Colonic mucosa (tissue), 4 donors: ENCODE results near the gene ACER3. TPM values are rescaled to one million over a fixed set of nuclear protein-coding genes. Genes with fewer than 3 reads are reported as not detected.
A peak's percentile ranks its signal among the peaks of the same experiment; 100 is the strongest.
"Not testable (repeated sequence)": the region's sequence is repeated elsewhere in the genome, so short reads cannot be mapped to it uniquely, and the experiment has no call there.

Source experiments
- DNase-seq: peaks from one replicate; pipeline ENCODE4 v3.0.0-alpha.2; 2020
- H3K27ac ChIP-seq: fragments of 200-600 bp; one replicate; pipeline ENCODE4 v1.8.0; 2021
- H3K27me3 ChIP-seq: fragments of 200-600 bp; one replicate; pipeline ENCODE4 v1.8.0; 2021
- H3K36me3 ChIP-seq: fragments of 200-600 bp; one replicate; pipeline ENCODE4 v1.8.0; 2021
- H3K4me1 ChIP-seq: fragments of 200-600 bp; one replicate; pipeline ENCODE4 v1.8.0; 2021; ENCODE audit warnings: mild to moderate bottlenecking
- H3K4me3 ChIP-seq: fragments of 200-600 bp; one replicate; pipeline ENCODE4 v1.8.0; 2021
- H3K9ac ChIP-seq, 2 donors: one replicate each; pipeline ENCODE4 v1.7.0; 2013; ENCODE audit warnings: control low read depth in 2 of 2, low read depth in 2 of 2, low read length in 2 of 2
- H3K9me3 ChIP-seq: fragments of 200-600 bp; one replicate; pipeline ENCODE4 v1.8.0; 2021
- intact Hi-C: fragments of 100-400 bp; cut with DNase I; formaldehyde crosslinking; loops from one replicate; pipeline ENCODE4 v1.14.1; 2022
- total RNA-seq, 2 donors: library from RNA; stranded (reverse); fragmentation: NEBNext Ultra II Directional in 1 of 2; extraction: Animal tissue kit (Norgen Biotek cat#: 25700) in 1 of 2; gene quantifications; one replicate each; pipeline ENCODE4 v1.2.1, GENCODE V29; 2021
- TF ChIP-seq, protein P1 (sequence below): fragments of 200-600 bp; IDR thresholded peaks from one replicate; pipeline ENCODE4 v1.8.0; 2022; ENCODE audit warnings: antibody characterized with exemption, mild to moderate bottlenecking
- donor health status: healthy.
- donor health status: DM: no; HTN: no; CAD: no.
- donor health status: DM: no; HTN: no; CAD: no.

Gene ACER3
- total RNA-seq, 2 donors from 2014 or later: 25.0 to 36.4 TPM

DNA sequence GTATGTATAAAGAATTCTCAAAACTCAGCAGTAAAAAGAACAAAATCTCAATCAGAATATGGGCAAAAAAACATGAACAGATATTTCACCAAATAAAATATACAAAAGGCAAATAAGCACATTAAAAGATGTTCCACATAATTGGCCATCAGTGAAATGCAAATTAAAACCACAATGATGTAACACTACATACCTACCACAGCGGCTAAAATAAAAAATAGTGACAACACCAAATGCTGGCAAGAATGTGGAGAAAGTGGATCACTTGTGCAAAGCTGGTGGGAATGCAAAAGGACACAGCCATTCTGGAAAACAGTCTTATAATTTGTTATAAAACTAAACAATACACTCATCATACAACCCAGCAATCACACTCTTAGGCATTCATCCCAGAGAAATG is 38.3 kb upstream of the ACER3 start:
- TF ChIP-seq, protein P1, sequence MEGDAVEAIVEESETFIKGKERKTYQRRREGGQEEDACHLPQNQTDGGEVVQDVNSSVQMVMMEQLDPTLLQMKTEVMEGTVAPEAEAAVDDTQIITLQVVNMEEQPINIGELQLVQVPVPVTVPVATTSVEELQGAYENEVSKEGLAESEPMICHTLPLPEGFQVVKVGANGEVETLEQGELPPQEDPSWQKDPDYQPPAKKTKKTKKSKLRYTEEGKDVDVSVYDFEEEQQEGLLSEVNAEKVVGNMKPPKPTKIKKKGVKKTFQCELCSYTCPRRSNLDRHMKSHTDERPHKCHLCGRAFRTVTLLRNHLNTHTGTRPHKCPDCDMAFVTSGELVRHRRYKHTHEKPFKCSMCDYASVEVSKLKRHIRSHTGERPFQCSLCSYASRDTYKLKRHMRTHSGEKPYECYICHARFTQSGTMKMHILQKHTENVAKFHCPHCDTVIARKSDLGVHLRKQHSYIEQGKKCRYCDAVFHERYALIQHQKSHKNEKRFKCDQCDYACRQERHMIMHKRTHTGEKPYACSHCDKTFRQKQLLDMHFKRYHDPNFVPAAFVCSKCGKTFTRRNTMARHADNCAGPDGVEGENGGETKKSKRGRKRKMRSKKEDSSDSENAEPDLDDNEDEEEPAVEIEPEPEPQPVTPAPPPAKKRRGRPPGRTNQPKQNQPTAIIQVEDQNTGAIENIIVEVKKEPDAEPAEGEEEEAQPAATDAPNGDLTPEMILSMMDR: no peak
- H3K4me1 ChIP-seq: no peaks in the 10 kb centered on the region
- H3K9ac ChIP-seq: no peak overlapping the region
- no peaks in the 10 kb centered on the region for H3K36me3 ChIP-seq
- H3K27me3 ChIP-seq: no peaks in the 10 kb centered on the region
- no peak overlapping the region for H3K4me3 ChIP-seq
- intact Hi-C loops: no loop called here
- H3K9me3 ChIP-seq: no peaks in the 10 kb centered on the region
- no peak overlapping the region for H3K27ac ChIP-seq
- DNase-seq: no peak

DNA sequence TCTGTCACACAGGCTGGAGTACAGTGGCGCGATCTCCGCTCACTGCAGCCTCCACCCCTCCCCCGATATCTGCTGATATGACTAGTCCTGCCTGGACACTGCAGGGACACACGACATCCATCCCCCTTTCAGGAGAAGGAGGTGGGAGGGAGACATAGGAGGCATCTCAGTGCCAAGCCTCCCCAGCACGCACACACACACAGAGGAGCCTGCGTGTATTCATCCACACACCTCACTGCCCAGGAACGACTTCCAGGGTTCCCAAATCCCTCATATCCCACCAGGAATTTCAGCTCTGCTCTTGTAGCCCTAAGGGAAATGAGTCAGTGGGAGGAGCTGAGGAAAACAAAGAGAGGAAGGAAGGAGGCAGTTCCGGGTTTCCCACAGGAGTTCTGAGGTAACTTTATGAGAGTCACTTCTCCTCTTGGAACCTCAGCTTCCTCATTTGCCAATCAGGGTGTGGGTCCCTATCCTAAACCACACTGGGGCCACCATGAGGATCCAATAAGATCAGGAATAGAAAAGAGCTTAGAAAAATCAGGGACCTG is 37.2 kb upstream of the ACER3 start:
- Histone ChIP-seq H3K9me3 (no peaks in the 10 kb centered on the region), H3K36me3 (no peaks in the 10 kb centered on the region), H3K9ac (no peak overlapping the region), H3K27ac (peak overlapping the region; percentile 32), H3K4me1 (no peaks in the 10 kb centered on the region), H3K27me3 (no peaks in the 10 kb centered on the region), H3K4me3 (no peak overlapping the region)
- intact Hi-C loops: no loop called here
- TF ChIP-seq, protein P1: no peak
- DNase-seq: peak; percentile 27

DNA sequence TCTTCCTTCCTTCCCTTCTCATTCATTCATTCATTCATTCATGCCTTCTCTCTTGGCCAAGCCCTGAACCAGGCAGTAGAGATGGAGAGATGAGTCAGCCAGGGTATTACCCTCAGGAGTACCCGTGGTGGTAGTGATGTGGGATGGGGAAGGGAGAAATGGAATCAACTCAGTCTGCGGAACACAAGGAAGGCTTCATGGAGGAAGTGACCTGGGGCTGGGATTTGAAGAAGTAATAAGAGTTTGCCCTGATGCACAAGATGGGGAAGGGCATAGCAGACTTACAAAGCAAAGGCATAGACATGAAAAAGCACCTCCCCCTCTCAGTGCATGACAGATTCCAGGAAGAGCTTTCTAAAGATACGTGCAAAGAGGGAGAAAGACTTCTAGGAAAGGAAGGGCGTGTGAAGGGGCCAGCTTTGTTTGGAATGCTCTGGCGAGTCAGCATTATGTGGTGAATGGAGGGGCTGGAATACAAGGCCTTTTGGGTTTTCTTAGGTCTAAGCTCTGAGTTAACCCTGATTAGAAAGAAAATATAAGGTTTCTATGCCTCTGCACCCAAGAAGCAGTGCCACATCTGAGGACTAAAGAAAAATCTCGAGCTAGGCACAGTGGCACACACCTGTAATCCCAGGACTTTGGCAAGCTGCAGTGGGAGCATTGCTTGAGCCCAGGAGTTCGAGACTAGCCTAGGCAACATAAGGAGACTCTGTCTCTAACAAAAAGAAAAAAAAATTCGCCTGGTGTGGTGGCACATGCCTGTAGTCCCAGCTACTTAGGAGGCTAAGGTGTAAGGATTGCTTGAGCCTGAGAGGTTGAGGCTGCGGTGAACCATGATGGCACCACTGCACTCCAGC is 36.4 kb upstream of the ACER3 start:
- DNase-seq: peak; percentile 15
- no peaks in the 10 kb centered on the region for H3K36me3 ChIP-seq
- H3K9me3 ChIP-seq: no peaks in the 10 kb centered on the region
- H3K9ac ChIP-seq: no peak overlapping the region
- no peaks in the 10 kb centered on the region for H3K27me3 ChIP-seq
- intact Hi-C loops: no loop called here
- H3K4me1 ChIP-seq: no peaks in the 10 kb centered on the region
- TF ChIP-seq, protein P1: no peak
- no peak overlapping the region for H3K4me3 ChIP-seq
- H3K27ac ChIP-seq: peak overlapping the region; percentile 32

DNA sequence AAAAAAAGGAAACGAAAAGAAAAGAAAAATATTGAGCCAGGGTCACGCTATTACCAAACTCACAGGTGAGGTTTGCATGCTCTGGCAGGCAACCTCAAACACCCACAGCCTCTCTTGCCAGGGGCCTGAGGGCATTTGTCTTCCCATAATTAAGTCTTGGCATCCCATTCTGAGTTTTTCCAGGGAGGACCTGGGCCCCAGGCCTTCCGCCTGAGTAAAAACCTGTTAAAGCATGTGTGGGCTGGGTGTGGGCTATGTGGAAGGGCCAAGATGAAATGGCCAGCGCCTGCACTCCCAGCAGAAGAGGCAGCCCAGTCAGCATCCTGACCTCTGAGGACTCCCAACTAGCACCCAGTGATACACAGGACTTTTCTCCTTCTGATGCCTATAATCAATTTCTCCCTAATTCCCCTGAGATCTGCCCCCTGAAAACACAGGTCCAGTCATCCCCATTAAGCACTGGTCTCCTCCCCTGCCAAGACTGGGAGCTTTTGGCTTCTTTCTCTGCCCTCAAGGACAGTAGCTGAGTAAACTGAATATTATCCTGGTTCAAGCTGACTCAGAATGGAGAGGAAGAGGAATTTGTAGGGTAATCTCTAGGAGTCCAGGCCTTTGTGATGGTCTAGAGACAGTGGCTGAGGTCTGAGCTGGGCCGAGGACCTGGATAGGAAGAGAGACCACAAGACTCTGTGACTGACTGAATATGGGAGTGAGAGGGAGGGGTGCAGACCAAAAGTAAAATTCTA is 35.6 kb upstream of the ACER3 start:
- Histone ChIP-seq H3K4me3 (no peak overlapping the region), H3K36me3 (no peaks in the 10 kb centered on the region), H3K9ac (peak overlapping the region in 1 of 2 donors; percentile 23), H3K27ac (no peak overlapping the region), H3K9me3 (no peaks in the 10 kb centered on the region), H3K4me1 (no peaks in the 10 kb centered on the region), H3K27me3 (no peaks in the 10 kb centered on the region)
- intact Hi-C loops: no loop called here
- DNase-seq: peak; percentile 10
- TF ChIP-seq, protein P1: no peak

DNA sequence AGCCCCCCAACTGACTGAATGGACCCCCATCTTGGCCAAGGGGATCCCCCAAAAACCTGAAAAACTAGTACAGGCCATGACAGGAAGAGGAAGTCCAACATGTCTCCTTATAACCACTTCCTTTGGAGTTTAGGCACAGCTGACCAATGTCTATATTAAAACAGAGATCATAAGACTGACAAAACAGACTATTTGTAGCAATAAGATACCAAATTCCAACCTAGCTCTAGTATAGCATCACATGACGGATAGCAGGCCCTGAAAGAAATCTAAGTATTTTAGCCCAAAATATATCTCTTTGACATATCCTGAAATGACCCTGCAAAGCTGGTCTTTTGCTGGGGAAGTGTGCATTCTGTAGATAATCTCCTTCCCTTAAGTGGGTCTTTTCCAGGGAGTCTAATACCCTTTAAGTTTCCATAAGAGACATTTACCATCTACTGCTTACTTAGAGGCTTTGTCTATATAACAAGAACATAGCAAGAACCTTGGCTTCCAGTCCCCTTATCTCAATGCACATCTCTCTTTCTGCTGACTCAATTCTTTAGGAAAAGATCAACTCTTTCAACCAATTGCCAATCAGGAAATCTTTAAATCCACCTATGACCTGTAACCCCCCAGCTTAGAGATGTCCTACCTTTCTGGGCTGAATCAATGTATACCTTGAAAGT is 34.9 kb upstream of the ACER3 start:
- no peak for DNase-seq
- Histone ChIP-seq H3K9ac (no peak overlapping the region), H3K36me3 (no peaks in the 10 kb centered on the region), H3K27ac (no peak overlapping the region), H3K4me3 (no peak overlapping the region), H3K9me3 (no peaks in the 10 kb centered on the region), H3K27me3 (no peaks in the 10 kb centered on the region), H3K4me1 (no peaks in the 10 kb centered on the region)
- TF ChIP-seq, protein P1: no peak
- intact Hi-C loops: no loop called here

DNA sequence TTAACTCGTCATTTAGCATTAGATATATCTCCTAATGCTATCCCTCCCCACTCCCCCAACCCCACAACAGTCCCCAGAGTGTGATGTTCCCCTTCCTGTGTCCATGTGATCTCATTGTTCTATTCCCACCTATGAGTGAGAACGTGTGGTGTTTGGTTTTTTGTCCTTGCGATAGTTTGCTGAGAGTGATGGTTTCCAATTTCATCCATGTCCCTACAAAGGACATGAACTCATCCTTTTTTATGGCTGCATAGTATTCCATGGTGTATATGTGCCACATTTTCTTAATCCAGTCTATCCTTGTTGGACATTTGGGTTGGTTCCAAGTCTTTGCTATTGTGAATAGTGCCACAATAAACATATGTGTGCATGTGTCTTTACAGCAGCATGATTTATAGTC is 34.2 kb upstream of the ACER3 start:
- H3K9me3 ChIP-seq, H3K27ac ChIP-seq, DNase-seq, H3K36me3 ChIP-seq, H3K4me1 ChIP-seq, H3K4me3 ChIP-seq, H3K9ac ChIP-seq, intact Hi-C loops, H3K27me3 ChIP-seq: not testable (repeated sequence)

DNA sequence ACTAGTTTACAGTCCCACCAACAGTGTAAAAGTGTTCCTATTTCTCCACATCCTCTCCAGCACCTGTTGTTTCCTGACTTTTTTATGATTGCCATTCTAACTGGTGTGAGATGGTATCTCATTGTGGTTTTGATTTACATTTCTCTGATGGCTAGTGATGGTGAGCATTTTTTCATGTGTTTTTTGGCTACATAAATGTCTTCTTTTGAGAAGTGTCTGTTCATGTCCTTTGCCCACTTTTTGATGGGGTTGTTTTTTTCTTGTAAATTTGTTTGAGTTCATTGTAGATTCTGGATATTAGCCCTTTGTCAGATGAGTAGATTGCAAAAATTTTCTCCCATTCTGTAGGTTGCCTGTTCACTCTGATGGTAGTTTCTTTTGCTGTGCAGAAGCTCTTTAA is 33.7 kb upstream of the ACER3 start:
- not testable (repeated sequence) for H3K27me3 ChIP-seq

More for the DNA sequence above, 33.7 kb upstream of the ACER3 start:
- H3K36me3 ChIP-seq, intact Hi-C loops, H3K9me3 ChIP-seq, H3K27ac ChIP-seq, DNase-seq, H3K9ac ChIP-seq, H3K4me1 ChIP-seq, H3K4me3 ChIP-seq: not testable (repeated sequence)
